ENCODE data around the gene UCN.
"Not testable (repeated sequence)": the region's sequence is repeated elsewhere in the genome, so short reads cannot be mapped to it uniquely, and the experiment has no call there.

The UCN gene

GRCh38 chr2:27313882-27314645 is 5.8 kb upstream of the UCN start:
- DNase-seq = no peak

GRCh38 chr2:27312152-27312551 is 3.9 kb upstream of the UCN start:
- no peak for DNase-seq

GRCh38 chr2:27309651-27310050 is 1.4 kb upstream of the UCN start:
- DNase-seq = no peak

- no peak for DNase-seq
Observed at GRCh38 chr2:27307545-27308358, 493 bp downstream of the UCN start.

DNA sequence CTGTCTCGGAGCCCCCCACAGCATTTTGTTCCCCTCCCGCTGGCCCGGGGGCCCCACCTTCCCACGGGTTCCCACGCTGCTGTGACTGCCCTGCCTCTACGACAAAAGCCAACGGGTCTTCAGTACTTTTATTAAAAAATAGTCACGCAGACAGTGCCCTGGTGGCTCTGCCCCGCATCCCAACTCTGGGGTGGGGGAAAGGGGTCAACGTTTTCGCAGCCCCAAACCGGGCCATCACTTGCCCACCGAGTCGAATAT is 1.0 kb downstream of the UCN start:
- DNase-seq = no peak

- no peak for DNase-seq
Observed at GRCh38 chr2:27306573-27307286, 1.5 kb downstream of the UCN start.

- DNase-seq = no peak
Observed at GRCh38 chr2:27306136-27306535, 2.1 kb downstream of the UCN start.

- DNase-seq = no peak
Observed at GRCh38 chr2:27305516-27305915, 2.7 kb downstream of the UCN start.

DNA sequence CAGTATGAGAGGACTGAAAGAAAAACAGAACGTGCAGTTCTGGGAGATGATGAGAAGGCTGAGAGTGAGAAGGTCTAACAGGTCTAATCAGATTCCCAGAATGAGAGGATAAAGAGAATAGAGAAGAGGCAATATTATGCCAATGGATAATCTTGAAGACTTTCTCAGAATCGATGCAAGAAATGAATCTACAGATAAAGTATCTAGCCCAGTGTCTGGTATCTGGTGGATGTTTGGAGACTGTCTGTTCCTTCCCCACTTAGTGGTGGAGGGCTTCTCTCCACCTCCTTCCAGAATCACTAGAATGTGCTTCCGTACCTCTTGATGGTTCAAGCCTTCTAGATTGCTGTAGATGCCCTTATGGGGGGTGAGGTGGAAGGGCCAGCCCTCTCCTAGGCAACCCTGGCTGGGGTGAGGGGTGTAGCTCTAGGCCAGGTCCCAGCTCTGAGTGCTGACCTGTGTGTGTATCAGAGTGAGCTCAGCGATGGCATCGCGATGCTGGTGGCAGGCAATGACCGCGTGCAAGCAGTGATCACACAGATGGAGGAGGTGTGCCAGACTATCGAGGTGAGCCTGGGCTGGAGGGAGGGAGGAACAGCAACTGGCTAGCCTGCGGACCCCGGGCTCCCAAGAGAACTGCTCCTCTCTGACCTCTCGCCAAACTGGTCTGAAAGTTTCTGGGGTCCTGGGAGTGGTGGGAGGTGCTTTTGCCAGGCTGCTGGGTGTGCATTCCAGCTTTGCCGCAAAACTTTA is 3.6 kb downstream of the UCN start:
- DNase-seq = no peak

GRCh38 chr2:27303093-27304025 is 4.9 kb downstream of the UCN start:
- DNase-seq = peak; percentile 37

- DNase-seq = not testable (repeated sequence)
Observed at GRCh38 chr2:27300606-27301005, 7.6 kb downstream of the UCN start.

GRCh38 chr2:27298391-27299080 is 9.7 kb downstream of the UCN start:
- DNase-seq = no peak

DNA sequence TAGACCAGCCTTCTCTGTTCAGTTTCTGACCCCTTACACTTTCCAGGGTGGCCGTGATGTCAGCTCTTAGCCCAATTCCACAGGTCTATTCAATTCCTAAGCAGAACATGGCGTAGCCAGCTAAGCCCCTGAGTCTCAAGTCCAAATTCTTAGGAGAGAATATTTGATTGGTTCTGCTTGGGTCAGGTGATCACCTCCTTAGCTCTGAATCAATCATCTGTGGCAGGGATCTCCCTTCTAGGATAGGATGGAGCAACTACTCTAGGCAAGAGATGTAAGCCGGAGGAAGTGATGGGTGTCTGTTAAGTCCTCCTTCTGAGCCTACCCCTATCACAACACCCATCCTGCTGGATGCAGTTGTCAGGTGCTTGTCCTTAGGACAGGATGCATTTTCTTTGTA is 11.1 kb downstream of the UCN start:
- DNase-seq = no peak

DNA sequence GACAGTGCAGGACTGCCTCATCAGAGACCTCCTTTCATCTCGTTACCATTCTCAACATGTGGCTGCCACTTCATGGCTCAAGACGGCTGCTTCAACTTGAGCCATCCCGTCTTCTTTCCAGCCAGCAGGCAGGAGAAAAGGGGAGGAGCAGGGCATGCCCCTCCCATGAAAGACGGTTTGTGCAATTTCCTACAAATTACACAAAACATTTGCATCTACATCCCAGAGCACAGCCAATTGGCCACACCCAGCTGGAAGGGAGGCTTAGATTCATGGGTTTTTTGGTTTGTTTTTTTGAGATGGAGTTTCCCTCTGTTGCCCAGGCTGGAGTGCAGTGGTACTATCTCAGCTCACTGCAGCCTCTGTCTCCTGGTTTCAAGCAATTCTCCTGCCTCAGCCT is 11.8 kb downstream of the UCN start:
- no peak for DNase-seq

DNA sequence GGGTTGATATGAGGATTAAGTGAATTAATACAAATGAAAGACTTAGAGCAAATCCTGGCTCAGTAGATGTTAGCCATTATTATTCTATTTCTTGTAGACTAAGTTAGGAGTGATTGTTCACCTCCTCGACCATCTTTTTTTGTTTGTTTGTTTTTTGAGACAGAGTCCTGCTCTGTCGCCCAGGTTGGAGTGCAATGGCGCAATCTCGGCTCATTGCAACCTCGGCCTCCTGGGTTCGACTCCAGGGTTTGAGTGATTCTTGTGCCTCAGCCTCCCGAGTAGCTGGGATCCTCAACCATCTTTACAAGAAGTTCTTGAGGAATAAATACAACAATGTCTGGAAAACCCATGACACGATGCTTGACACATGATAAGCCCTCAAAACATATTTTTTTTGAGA is 13.3 kb downstream of the UCN start:
- no peak for DNase-seq

DNA sequence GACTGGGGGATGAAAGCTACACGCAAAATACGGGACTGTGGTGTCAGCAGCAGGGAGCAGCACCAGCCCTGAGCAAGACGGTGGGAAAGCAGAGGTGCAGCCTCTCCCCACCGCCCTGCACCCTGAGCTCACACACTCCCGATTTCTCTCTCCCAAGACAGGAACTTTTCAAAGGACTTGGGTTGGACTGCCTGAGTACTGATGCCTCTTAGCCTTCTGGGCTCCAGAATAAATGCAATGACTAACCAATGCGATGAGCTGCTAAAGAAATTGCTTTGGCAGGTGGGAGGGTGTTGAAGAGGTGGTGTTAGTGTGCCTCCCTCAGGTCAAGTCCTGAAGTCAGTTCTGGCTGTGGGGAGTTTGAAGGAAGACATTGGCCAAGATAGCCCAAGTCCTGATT is 16.4 kb downstream of the UCN start:
- DNase-seq = no peak

DNA sequence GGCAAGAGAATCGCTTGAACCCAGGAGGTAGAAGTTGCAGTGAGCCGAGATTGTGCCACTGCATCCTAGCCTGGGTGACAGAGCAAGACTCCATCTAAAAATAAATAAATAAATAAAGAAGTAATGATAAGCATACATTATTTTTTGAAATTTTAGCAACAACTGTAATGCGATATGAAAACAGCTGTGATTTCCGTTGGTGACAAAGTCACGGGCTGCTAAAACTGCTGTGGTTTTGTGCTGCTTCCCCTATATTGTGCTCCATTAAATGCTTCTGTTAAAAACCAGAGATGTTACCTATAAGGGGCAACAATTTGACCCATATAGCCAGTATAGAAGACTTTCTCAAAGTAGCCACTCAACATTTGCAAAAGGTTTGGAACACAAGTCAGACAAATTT is 17.7 kb downstream of the UCN start:
- DNase-seq = peak; percentile 13

DNA sequence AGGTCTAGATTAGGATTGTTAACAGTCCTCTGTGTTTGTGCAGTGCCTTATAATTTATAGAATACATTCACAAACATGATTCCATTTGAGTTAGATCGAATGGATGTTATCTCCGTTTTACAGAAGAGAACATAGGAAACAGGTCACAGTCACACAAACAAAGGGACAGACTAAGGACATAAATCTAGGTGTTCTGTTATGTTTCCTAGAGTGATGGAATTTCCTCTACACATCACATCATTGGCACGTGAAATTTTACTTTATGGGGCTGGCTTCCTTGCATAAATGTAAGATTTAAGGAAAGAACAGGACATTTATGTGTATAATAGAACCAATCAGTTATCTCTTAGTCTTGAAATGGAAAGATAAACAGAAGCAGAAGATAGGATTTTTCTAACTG is 19.6 kb downstream of the UCN start:
- DNase-seq = no peak

GRCh38 chr2:27285481-27285880 is 22.8 kb downstream of the UCN start:
- no peak for DNase-seq

- no peak for DNase-seq
Observed at GRCh38 chr2:27284996-27285395, 23.2 kb downstream of the UCN start.

DNA sequence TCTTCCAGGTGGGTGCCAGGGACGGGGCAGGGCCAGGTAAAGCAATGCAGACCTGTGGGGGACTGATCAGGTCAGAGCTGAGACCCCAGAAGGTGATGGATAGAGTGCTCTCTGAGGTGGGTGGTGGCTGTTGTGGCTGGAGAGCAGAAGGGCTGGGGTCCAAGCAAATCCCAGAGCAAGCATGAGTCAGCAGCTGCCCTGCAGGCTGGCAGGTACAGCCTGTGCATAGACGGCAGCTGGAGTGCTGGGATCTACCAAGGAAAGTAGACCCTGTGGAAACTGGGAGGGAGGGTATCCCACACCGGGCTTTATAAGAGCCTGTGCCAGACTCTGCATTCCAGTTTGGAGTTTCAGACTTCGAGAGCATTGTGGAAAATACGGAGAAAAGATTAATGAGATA is 25.4 kb downstream of the UCN start:
- DNase-seq = no peak
